GM19395 (cell line): ENCODE data around the gene CEACAM3.

Source experiments
- ATAC-seq: cut with Tn5 transposase; IDR thresholded peaks from one replicate; pipeline ENCODE4 v1.9.1; 2021; ENCODE audit warnings: mild to moderate bottlenecking, moderate library complexity; ENCODE audit not compliant: unreplicated experiment

Gene CEACAM3

DNA sequence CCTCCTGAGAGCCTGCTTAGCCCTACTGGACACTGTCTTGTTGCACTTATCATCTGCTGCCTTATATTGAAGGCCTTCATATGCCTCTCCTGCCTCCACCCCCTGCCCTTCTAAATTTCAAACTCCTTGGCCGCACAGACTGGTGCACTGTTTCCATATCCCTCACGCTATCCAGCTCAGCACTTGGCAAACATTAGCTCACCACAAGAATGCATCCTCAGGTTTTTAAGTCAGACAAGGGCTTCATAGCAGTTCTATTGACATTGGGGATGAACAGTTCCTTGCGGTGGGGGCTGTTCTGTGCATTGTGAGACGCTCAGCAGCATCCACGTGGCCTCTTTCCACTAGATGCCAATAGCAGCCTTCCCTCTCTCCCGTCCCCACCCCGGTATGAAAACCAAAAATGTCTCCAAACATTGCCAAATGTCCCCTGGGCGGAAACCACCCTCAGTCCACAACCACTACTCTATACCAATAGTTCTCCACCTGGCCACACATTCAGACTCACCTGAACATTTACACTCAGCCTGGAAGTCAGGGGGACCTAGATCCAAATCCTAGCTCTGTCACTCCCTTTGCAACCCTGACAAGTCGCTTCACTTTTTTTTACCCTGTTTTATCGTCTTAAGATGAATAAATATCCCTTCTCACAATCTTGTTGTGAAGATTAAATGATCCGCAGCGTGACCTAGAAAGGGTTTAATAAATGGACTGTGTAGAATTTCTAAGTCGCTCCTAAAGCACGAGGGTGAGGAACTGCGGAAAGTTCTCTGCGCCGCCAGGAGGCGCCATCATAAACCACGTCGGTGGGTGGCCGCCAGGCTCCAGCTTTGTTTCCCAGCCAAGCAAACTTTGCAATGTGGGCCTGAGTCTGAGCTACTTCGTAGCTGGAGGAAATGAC lies 3.6 kb upstream of the CEACAM3 start:
- no peak for ATAC-seq

DNA sequence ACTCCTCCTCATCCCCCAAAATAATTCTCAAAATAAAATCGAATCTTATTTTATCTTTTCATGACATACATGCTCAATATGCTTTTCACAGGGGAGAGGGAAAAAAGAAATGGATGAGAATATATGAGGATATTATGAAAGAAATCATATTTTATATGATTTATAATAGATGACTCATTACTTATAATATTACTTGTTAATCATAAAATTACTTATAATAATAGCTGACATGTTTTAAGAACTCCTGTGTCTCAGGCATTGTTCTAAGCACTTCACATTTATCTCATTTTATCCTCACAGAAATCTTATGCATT lies 3.0 kb upstream of the CEACAM3 start:
- ATAC-seq: no peak

DNA sequence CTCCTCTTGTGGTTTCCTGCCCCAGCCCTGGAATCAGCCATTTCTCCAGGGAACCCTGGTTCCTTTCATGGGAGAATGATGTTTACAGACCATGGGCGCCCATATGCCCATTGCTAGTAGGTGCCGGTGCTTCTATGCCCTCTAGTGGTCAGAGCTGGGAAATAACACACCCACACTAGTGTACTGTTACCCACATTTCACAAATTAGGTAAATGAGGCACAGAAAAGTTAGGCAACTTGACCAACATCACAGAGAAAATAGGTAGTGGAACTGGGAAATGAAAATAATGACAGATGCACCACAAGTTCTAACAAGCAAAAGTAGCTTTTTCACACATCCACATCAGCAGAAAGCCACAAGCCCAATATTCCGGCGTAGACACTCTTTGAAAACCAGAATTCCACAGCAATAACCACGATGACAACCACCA lies 1.3 kb upstream of the CEACAM3 start:
- ATAC-seq: no peak

DNA sequence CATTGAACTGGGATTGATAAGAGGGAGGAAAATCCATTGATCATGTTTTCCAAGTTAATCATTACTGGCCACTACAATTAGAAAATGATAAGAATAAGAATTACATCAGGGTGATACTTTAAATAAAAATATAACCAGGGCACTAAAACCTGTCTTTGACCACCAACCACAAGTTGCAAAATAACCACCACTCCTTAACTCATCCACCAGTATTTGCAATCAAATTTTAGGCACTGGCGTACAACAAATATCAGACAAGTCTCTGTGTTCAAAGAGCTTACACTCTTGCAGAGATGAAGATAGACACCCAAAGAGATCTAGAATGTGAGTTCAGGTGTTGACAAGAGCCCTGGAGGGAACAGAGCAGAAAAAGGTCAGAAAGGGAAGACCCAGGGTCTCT lies 514 bp downstream of the CEACAM3 start:
- ATAC-seq: no peak

DNA sequence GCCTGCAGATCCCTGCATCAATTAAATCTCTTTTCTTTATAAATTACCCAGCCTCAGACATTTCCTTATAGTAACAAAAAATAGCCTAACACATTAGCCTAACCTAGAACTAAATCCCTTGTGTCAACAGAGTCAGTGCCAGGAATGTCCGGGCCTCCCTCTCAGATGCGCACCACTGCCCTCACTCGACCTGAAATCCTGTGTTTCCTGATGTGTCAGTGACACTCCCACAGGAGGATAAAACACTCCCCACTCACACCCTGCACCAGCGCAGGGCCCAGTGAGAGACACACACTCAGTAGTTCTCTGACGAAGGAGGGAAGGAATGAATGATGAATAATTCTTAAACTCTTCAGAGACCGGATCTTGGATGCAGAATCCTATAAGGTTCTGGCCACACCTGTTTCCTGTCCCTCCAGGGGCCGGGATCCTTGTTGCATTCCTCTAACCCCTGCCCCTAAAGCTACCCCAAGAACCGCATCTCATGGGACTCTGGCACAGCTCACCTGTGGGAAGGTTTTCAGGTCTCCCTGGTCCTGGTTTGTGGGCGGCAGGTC lies 3.1 kb downstream of the CEACAM3 start:
- no peak for ATAC-seq

DNA sequence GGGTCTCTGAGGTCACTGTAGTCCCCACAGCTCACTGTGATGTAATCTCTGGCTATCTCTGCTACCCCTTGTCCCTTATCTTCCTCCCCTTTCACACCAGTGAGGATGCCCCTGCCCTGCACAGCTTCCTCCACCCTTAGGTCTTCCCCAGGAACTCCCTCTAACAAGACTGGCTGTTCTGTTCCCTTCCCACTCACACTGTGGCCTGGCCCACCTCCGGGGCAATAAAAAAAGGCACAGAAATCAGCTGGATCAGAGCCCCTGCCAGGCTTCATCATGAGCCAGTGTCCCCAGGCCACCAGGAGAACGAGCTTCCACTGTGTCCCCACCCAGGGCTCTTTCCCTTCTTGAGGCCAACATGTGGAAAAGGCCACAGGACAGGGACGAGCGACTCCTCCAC lies 4.6 kb downstream of the CEACAM3 start:
- no peak for ATAC-seq

DNA sequence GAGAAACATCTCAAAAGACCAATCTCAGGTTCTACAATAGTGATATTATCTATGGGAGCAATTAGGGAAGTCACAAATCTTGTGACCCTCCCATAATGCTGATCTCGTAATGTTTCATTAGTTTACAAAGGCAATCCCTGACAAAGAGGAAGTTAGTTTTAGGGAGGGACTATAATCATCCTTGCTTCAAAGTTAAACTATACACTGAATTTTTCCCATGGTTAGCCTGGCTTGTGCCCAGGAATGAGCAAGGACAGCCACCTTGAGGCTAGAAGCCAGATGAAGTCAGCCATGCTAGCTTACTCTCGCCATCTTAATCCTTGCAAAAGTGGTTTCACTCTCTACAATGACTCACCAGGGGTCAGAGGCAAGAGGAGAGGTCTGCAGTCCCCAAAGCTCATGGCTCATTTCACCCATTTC lies 5.4 kb downstream of the CEACAM3 start:
- no peak for ATAC-seq

DNA sequence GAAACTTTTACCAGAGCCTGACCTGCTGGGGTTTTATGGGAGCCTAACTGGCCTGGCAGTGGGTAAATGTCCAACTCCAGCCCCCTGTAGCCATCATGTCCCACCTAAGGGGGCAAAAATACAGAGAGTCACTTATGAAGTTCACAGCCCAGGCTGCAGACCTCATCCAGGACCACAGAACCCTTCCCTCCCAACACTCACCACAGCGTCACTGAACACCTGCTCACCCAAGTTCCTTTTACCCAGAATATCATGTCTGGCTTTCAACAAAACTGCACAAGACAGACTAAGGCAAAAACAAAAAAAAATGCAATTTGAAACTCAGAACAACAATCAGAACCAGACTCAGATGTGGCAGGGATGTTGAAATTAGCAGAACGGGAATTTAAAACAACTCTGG lies 6.4 kb downstream of the CEACAM3 start:
- no peak for ATAC-seq

DNA sequence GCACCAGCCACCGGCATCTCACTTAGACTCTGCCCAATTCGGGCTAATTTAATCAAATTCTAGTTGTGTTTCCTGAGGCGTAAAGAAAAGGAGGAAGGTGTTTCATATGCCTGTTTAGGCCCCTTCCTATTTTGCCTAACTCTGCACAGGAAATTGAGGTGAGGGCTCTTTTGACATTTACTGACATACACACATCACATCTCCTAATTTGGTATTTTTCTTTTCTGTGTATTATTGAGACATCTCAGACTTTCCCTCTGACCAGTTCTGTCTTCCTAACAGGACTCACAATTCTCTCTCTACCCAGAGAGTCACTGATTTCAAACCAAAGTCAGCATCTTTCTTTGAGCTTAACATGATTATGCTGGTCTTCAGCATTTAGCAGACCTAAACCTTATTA lies 7.9 kb downstream of the CEACAM3 start:
- ATAC-seq: no peak

DNA sequence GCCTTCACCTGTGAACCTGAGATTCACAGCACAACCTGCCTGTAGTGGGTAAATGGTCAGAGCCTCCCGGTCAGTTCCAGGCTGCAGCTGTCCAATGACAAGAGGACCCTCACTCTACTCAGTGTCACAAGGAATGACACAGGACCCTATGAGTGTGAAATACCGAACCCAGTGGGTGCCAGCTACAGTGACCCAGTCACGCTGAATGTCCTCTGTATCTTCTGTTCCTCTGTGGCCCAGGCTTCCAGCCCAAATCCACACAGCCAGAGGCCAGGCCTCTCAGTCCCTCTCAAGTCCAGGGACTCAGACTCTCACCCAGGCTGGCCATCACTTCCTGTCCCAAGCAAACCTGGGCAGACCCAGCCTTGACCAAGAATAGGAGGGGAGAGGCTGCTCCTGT lies 10.8 kb downstream of the CEACAM3 start:
- ATAC-seq: no peak

DNA sequence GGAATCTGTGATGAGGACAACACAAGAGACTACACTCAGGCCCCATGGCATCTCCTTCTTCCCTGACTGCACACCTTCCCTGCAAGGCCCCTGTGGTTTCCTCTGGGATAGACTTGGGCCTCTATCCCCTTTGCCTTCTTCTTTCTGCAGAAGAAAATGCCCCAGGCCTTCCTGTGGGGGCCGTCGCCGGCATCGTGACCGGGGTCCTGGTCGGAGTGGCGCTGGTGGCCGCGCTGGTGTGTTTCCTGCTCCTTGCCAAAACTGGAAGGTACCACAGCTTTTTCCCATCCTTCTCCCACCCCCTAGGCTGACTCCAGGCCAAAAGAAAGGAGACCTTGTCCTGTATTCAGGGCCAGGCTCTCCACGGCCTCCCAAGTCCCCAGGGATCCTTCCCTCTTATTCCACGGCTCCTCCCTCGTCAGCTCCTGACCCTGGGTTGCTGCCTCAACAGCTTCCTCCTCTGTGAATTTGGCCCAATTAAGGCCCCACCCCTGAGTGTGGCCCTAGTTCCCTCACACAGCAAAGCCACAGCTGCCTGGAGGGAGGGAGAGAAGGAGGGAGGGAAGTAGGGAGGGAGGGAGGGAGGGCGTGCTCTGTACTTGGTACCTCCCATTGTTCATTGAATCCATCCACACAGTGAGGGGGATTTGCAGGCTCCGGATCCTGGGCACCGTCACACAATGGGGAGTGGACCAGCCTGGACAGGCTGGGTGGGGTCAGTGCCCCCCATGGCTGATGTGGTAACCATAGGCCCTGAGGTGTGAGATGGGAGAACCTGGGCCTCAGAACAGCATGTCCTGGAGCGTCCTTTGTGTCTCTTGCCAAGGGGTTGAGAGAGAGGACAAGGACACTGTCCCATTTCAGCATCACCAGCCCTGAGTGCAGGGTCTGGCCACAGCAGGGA lies 12.5 kb downstream of the CEACAM3 start:
- ATAC-seq: no peak

DNA sequence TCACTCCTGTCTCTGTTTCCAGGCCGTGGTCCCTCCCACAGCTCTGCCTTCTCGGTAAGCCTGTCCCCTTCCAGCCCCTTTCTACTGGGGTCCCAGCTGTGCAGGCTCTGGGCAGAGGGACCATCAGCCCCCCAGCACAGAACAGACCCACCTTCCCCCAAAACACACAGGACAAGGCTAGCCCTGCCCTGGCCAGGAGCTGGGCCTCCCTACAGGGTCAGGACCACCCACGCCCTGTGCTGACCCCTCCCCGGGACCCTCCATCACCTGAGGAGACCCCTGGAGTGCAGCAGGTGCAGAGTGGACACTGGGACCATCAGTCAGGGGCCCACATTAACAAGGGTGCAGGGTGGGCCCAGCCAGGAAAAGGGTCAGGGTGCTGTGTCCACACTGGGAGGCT lies 13.9 kb downstream of the CEACAM3 start:
- no peak for ATAC-seq

DNA sequence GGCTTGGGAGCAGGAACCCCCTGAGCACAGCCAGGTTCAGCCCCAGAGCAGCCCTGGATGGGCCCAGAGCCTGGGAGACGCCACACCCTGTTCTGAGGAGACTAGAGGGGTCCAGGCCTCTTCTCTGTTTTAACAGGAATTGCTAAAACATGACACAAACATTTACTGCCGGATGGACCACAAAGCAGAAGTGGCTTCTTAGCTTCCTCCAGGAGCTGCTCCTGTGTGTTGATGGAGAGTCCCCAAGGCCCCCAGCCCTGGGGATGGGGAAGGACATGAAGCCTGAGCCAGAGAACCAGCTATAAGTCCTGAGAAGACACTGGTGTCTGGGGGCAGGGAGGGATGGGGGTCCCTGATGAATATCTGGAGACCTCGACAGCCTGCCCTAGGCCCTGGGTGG lies 14.6 kb downstream of the CEACAM3 start:
- no peak for ATAC-seq

DNA sequence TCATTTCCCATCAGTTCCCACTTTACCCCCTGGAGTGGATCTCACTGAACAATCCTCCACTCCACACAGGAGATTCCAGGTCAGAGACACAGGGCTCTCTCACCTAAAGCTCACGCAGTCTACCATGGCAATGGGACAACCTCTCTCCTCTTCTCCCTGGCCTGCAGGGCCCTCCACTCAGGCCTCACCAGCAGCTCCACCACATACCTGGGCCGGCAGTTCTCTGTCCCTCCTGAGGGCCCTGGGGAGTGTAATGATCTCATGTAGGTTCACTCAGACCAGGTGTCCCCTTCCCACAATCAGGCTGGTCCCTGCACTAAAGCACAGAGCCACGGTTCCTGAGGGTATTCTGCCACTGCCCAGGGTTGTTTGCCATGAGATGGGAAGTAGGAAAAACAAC lies 15.6 kb downstream of the CEACAM3 start:
- ATAC-seq: no peak

DNA sequence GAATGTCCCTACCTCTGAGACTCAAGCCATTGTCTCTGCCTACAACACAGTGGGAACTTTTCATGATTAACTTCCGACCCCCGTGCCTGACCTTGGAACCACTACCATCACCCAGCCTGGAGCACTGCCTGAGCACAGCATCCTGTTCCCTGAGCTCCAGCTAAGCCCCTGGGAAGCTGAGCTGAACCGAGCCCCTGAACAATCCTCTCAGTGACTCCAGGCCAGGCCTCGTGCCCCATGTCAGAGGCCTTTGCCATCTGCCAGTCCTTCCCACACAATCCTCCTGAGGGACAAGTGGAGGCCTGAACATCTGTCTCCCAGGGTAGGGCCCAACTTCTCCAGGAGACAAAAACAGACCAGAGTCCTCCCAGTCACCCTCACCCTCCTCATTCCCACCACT lies 17.5 kb downstream of the CEACAM3 start:
- ATAC-seq: no peak

DNA sequence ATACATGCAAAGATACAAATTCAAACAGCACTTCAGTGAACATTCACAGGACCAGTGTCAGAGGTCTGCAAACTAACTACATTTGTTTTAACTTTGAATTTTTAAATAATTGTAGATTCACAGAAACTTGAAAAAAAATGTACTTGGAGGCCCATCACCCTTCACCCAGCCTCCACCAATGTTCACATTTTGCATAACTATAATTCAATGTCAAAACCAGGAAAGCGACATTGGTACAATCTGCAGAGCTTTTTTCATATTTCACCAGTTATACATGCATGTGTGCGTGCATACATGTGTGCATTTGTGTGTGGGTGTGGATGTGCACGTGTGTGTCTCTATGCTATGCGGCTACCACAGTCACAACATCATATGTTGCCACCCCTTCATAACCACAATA lies 18.9 kb downstream of the CEACAM3 start:
- no peak for ATAC-seq

DNA sequence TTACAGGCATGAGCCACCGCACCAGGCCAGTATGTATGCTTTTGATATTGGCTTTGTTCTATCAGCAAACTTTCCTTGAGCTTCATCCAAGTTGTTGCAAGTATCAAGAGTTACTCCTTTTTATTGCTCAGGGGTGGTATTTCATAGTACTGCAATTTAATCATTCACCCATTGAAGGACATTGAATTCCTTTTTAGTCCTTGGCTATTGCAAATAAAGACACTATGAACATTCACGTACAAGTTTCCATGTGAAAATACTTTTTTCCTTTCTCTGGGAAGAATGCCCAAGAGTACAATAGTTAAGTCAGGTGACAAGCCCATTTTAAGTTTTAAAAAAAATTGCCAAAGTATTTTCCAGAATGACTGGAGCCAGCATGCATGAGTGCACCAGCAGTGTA lies 20.4 kb downstream of the CEACAM3 start:
- ATAC-seq: no peak

DNA sequence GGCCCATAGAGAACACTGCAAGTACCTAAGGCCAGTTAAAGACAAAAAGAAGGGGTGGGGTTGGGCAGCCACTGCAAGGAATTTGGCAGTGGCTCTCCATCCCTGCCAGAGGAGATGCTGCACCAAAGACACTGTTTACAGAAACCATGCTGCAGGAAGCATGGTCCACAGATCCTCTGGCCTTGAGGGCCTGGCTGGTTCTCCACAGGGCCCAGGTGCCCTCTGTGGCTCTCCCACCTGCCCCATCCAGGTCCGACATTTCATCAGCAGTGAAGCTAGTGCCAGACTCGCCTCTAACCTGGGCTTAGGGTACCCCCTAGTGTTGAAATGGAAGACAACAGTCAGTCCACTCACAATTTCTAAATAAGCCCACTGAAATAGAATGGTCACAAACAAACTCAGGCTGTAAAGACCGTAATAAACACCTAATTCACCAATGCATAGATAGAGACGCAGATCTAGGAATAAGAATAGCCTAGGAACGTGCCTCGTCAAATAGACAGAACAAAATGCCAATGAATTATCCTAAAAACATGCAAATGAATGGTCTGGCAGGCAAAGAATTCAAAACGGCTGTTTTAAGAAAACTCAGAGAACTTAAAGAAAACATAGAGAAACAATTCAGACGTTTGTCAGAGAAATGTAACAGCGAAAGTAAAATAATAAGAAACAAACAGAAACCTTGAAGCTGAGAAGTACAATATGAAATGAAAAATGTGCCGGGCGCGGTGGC lies 24.8 kb downstream of the CEACAM3 start:
- ATAC-seq: no peak

DNA sequence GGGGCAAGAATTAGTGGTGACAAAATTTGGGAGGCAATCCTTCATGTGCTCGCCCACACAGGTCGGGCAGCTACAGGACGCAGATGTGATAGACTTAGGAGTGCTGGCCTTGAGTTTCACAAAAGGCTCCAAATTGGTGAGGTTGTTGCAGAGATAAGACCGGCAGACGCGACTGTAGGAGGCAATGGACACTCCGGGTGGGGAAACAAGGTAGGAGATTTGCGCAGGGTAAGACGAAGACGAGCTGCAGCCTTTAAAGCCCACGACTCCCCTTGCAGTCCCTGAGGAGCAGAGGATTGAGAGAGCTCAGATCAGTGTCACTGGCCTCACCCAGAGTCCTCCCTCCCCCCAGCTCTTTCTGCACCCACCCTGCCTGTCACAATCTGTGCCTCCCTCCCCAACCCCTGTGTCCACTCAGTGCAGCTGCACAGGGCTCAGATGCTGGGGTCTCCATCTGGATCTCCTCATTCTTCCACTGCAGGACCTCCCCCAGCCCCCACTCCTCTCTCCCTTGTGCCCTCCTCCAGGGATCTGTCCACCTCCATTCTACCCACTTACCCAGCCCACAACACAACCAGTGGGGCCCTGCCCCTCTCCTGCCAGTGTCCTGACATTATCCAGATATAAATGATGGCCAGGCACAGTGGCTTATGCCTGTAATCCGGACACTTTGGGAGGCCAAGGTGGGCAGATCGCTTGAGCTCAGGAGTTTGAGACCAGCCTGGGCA lies 41.8 kb downstream of the CEACAM3 start:
- no peak for ATAC-seq

DNA sequence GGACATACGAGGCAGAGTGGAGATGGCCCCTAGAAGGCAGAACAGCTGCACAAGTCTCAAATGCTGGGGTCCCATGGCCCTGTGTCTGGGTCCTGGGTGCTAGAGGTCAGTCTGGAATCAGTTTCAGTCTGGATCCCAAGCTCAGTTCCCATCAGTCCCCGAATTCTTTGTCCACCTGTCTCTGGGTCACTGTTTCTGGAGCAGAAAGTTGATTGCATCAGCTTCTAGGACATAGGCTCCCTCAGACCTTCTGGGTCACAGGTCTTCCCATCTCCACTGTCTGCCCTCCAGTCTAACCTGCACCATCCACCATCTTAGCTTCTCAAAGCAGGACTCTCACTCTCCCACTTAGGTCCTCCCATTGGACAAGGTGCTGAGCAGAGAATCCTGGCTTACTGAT lies 42.8 kb downstream of the CEACAM3 start:
- no peak for ATAC-seq
